SK-N-SH (cell line): ENCODE results near the gene LRMDA. TPM values are rescaled to one million over a fixed set of nuclear protein-coding genes. Genes with fewer than 3 reads are reported as not detected.

Experiments used
- CTCF ChIA-PET: fragments of 300-600, 350-600 bp; formaldehyde crosslinking; extraction: SDS; loops from one replicate; lab custom pipeline; 2021; lab: Yijun Ruan, JAX
- POLR2A ChIA-PET: fragments of 350-600 bp; sonication (Branson Sonifier 250); formaldehyde crosslinking; extraction: SDS; loops from one replicate; lab custom pipeline; 2020; ENCODE audit warnings: antibody characterized with exemption, inconsistent platforms; lab: Yijun Ruan, JAX
- DNase-seq: peaks from one replicate; pipeline ENCODE4 v3.0.0; 2012
- H2AFZ ChIP-seq: fragments of 200-600 bp; sonication (generic); 2 replicates; pipeline ENCODE4 v1.8.1; 2016; ENCODE audit warnings: antibody characterized with exemption, mild to moderate bottlenecking, low read depth
- H3F3A ChIP-seq: fragments of 200-600 bp; sonication (generic); replicated peaks from 2 replicates; pipeline ENCODE3; 2016; ENCODE audit warnings: antibody characterized with exemption, mild to moderate bottlenecking; ENCODE audit not compliant: insufficient read depth
- H3K27ac ChIP-seq, 2 experiments: fragments of 200-500 bp in 1 of 2; fragments of 200-600 bp in 1 of 2; sonication (Bioruptor generic) in 1 of 2; sonication (generic), shearing (Covaris generic) in 1 of 2; 2 replicates each; pipeline versions ENCODE4 v1.5.1 to v1.6.1; 2014 to 2016; ENCODE audit warnings: low read depth in 2 of 2, inconsistent platforms in 1 of 2, low read length in 1 of 2, mild to moderate bottlenecking in 1 of 2, mixed read lengths in 1 of 2
- H3K27me3 ChIP-seq: fragments of 200-600 bp; sonication (generic), shearing (Covaris generic); 2 replicates; pipeline ENCODE4 v1.6.1; 2016; ENCODE audit warnings: mixed run types; ENCODE audit not compliant: insufficient read depth
- H3K36me3 ChIP-seq, 2 experiments: fragments of 200-500 bp in 1 of 2; fragments of 200-600 bp in 1 of 2; sonication (Bioruptor generic) in 1 of 2; sonication (generic) in 1 of 2; replicated peaks in 1 of 2; 2 replicates each; pipeline versions ENCODE3 to v1.5.1; 2014 to 2016; ENCODE audit warnings: low read length in 1 of 2, mild to moderate bottlenecking in 1 of 2; ENCODE audit not compliant: insufficient read depth in 2 of 2, control insufficient read depth in 1 of 2
- H3K4me1 ChIP-seq, 2 experiments: fragments of 200-500 bp in 1 of 2; fragments of 200-600 bp in 1 of 2; sonication (Bioruptor generic) in 1 of 2; sonication (generic), shearing (Covaris generic) in 1 of 2; 2 replicates each; pipeline versions ENCODE4 v1.5.1 to v1.6.1; 2014 to 2016; ENCODE audit warnings: low read depth in 1 of 2, low read length in 1 of 2, mixed run types in 1 of 2; ENCODE audit not compliant: insufficient read depth in 2 of 2, control insufficient read depth in 1 of 2
- H3K4me2 ChIP-seq: fragments of 200-600 bp; sonication (generic), shearing (Covaris generic); 2 replicates; pipeline ENCODE4 v1.6.1; 2017; ENCODE audit warnings: mixed run types
- H3K4me3 ChIP-seq, 2 experiments: fragments of 200-500 bp in 1 of 2; fragments of 200-600 bp in 1 of 2; sonication (Bioruptor generic) in 1 of 2; sonication (generic), shearing (Covaris generic) in 1 of 2; 2 replicates each; pipeline versions ENCODE4 v1.5.1 to v1.8.1; 2014 to 2016; ENCODE audit warnings: low read depth in 2 of 2, inconsistent platforms in 1 of 2, low read length in 1 of 2, mild to moderate bottlenecking in 1 of 2, mixed read lengths in 1 of 2, moderate library complexity in 1 of 2
- H3K79me2 ChIP-seq: fragments of 200-600 bp; sonication (generic); 2 replicates; pipeline ENCODE4 v1.8.1; 2017; ENCODE audit warnings: mild to moderate bottlenecking; ENCODE audit not compliant: insufficient read depth
- H3K9ac ChIP-seq: fragments of 200-600 bp; sonication (generic); 2 replicates; pipeline ENCODE4 v1.6.1; 2017; ENCODE audit warnings: mixed run types
- H3K9me2 ChIP-seq: fragments of 200-600 bp; sonication (generic); 2 replicates; pipeline ENCODE4 v1.6.1; 2017; ENCODE audit warnings: mixed run types
- H3K9me3 ChIP-seq: fragments of 200-600 bp; sonication (generic); 2 replicates; pipeline ENCODE4 v1.6.1; 2017; ENCODE audit warnings: mixed run types, mild to moderate bottlenecking, moderate library complexity
- H4K20me1 ChIP-seq: fragments of 200-600 bp; sonication (generic); 2 replicates; pipeline ENCODE4 v1.6.1; 2017; ENCODE audit warnings: mild to moderate bottlenecking, mixed run types; ENCODE audit not compliant: insufficient read depth
- ELF1 ChIP-seq: IDR thresholded peaks from 2 replicates; pipeline ENCODE4 v1.4.0; 2012
- EP300 ChIP-seq, 2 experiments: IDR thresholded peaks; 2 replicates each; pipeline versions ENCODE4 v1.4.0 to v1.6.1; 2012; ENCODE audit warnings: borderline replicate concordance in 1 of 2, low read depth in 1 of 2, low read length in 1 of 2
- EZH2phosphoT487 ChIP-seq: fragments of 200-600 bp; sonication (generic); IDR thresholded peaks from 2 replicates; pipeline ENCODE4 v1.6.1; 2017; ENCODE audit warnings: low read depth, mixed run types, mild to moderate bottlenecking, antibody characterized with exemption, moderate library complexity, borderline replicate concordance
- FOSL2 ChIP-seq: IDR thresholded peaks from 2 replicates; pipeline ENCODE4 v1.4.0; 2012; ENCODE audit warnings: low read depth, mild to moderate bottlenecking, moderate library complexity, borderline replicate concordance
- FOXM1 ChIP-seq: IDR thresholded peaks from 2 replicates; pipeline ENCODE4 v1.4.0; 2012; ENCODE audit warnings: low read depth, mild to moderate bottlenecking
- GABPA ChIP-seq: IDR thresholded peaks from 2 replicates; pipeline ENCODE4 v1.4.0; 2012; ENCODE audit warnings: low read depth, mild to moderate bottlenecking
- GATA2 ChIP-seq: sonication (generic); formaldehyde crosslinking; IDR thresholded peaks from 2 replicates; pipeline ENCODE4 v1.5.0; 2020; ENCODE audit warnings: mild to moderate bottlenecking, missing genetic modification reagents
- JUND ChIP-seq: IDR thresholded peaks from 2 replicates; pipeline ENCODE4 v1.4.0; 2012
- MEF2A ChIP-seq: IDR thresholded peaks from 2 replicates; pipeline ENCODE4 v1.4.0; 2012; ENCODE audit warnings: low read depth, borderline replicate concordance
- MXI1 ChIP-seq: IDR thresholded peaks from 2 replicates; pipeline ENCODE4 v1.6.1; 2012; ENCODE audit warnings: mild to moderate bottlenecking, low read depth, low read length, improper control_type of control experiment
- NFIC ChIP-seq: IDR thresholded peaks from 2 replicates; pipeline ENCODE4 v1.4.0; 2012; ENCODE audit warnings: borderline replicate concordance
- RAD21 ChIP-seq: IDR thresholded peaks from 2 replicates; pipeline ENCODE4 v1.6.1; 2012; ENCODE audit warnings: mild to moderate bottlenecking, low read length
- RXRA ChIP-seq: IDR thresholded peaks from 2 replicates; pipeline ENCODE4 v1.4.0; 2012; ENCODE audit warnings: low read depth, mild to moderate bottlenecking, borderline replicate concordance
- TAF1 ChIP-seq: IDR thresholded peaks from 2 replicates; pipeline ENCODE4 v1.6.1; 2012; ENCODE audit warnings: low read depth, mild to moderate bottlenecking, low read length, moderate library complexity, borderline replicate concordance
- TCF12 ChIP-seq: IDR thresholded peaks from 2 replicates; pipeline ENCODE4 v1.4.0; 2012
- TEAD4 ChIP-seq: IDR thresholded peaks from 2 replicates; pipeline ENCODE4 v1.4.0; 2012; ENCODE audit warnings: mild to moderate bottlenecking, borderline replicate concordance; ENCODE audit not compliant: insufficient read depth
- YY1 ChIP-seq: IDR thresholded peaks from 2 replicates; pipeline ENCODE4 v1.4.0; 2012; ENCODE audit warnings: low read depth, mild to moderate bottlenecking
- WGBS: methylation state at CpG from one replicate; pipeline ENCODE4 v1.1.6; 2017; ENCODE audit warnings: low lambda C conversion rate; 5-methylcytosine and 5-hydroxymethylcytosine counted together
- polyA plus RNA-seq, 3 experiments: library from polyadenylated mRNA; depleted of rRNA; stranded (reverse); fragments of >200 nt; gene quantifications; 2 replicates each; pipeline ENCODE4 v1.2.3, GENCODE V29; 2012
- TF ChIP-seq, protein P1 (sequence below): IDR thresholded peaks from 2 replicates; pipeline ENCODE4 v1.4.0; 2012; ENCODE audit warnings: low read depth, borderline replicate concordance
- TF ChIP-seq, protein P2 (sequence below): fragments of 200-600 bp; sonication (generic); IDR thresholded peaks from 2 replicates; pipeline ENCODE4 v1.6.1; 2017; ENCODE audit warnings: antibody characterized with exemption, mild to moderate bottlenecking, moderate library complexity
- TF ChIP-seq, protein P3 (sequence below): fragments of 150-350 bp; IDR thresholded peaks from 2 replicates; pipeline ENCODE4 v1.6.1; 2016; ENCODE audit warnings: mild to moderate bottlenecking, low read depth, low read length
- TF ChIP-seq, protein P4 (sequence below): IDR thresholded peaks from 2 replicates; pipeline ENCODE4 v1.4.0; 2012; ENCODE audit warnings: low read depth

Gene LRMDA
- polyA plus RNA-seq, 1 of the 3 experiments (the other 2 are of a cell fraction) = 0.95 TPM

DNA sequence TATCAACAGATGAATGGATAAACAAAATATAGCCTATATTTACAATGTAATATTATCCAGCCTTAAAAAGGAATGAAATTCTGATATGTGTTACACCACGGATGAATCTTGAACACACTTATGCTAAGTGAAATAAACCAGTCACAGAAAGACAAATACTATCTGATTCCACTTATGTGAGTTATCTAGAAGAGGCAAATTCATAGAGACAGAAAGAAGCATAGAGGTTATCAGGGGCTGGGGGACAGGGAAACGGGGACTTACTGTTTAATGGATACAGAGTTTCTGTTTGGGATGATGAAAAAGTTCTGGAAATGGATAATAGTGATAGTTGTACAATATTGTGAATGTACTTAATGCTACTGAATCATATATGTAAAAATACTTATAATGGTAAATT is 329.9 kb downstream of the LRMDA start:
- CTCF ChIA-PET = no interaction called here
- Histone ChIP-seq H4K20me1 (no peaks in the 10 kb centered on the region), H3K4me2 (no peak overlapping the region), H2AFZ (no peak overlapping the region), H3K9me2 (no peaks in the 10 kb centered on the region), H3F3A (no peaks in the 10 kb centered on the region), H3K27me3 (no peaks in the 10 kb centered on the region; the same call in 1 of the 2 replicates), H3K9me3 (no peaks in the 10 kb centered on the region), H3K36me3 (no peaks in the 10 kb centered on the region), H3K4me1 (peaks cover 0 to 3% of the 10 kb centered on the region in 2 experiments; a peak in 1 of 4 replicates), H3K4me3 (no peak overlapping the region), H3K79me2 (no peaks in the 10 kb centered on the region), H3K27ac (no peak overlapping the region), H3K9ac (no peak overlapping the region)
- POLR2A ChIA-PET = no interaction called here
- TF ChIP-seq TEAD4 = no peak
- TF ChIP-seq YY1 = no peak
- peak; percentile 59 for TF ChIP-seq GATA2 (CRISPR knock-in tag)
- WGBS = 66% methylated on average over 2 of the region's 2 CpGs
- no peak for DNase-seq

DNA sequence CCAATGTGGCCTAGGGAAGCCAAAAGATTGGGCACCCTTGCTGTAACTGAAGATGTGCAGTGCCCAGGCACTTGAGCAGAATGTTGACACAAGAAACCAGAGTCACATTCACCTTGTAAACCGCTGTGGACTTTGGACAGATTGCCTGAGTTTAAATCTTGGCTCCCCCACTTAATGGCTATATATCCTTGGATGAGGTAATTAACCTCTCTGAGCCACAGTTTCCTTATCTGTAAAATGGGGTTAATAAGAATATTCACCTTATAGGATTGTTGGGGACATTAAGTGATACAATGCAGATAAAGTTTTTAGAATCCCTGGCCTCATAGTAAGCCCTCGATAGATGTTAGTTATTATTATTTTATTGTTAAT is 331.0 kb downstream of the LRMDA start:
- Histone ChIP-seq H3K4me2 (no peak overlapping the region), H3K4me3 (no peak overlapping the region), H3K9me2 (no peaks in the 10 kb centered on the region), H3K79me2 (no peaks in the 10 kb centered on the region), H3F3A (no peaks in the 10 kb centered on the region), H3K4me1 (peaks cover 0 to 3% of the 10 kb centered on the region in 2 experiments; a peak in 1 of 4 replicates), H3K27me3 (no peaks in the 10 kb centered on the region; the same call in 1 of the 2 replicates), H3K27ac (no peak overlapping the region), H3K9me3 (no peaks in the 10 kb centered on the region), H3K9ac (no peak overlapping the region), H3K36me3 (no peaks in the 10 kb centered on the region), H4K20me1 (no peaks in the 10 kb centered on the region), H2AFZ (no peak overlapping the region)
- TF ChIP-seq ELF1 = no peak
- POLR2A ChIA-PET = no interaction called here
- CTCF ChIA-PET = no interaction called here
- WGBS = 81% methylated on average over 2 of the region's 2 CpGs
- DNase-seq = no peak

DNA sequence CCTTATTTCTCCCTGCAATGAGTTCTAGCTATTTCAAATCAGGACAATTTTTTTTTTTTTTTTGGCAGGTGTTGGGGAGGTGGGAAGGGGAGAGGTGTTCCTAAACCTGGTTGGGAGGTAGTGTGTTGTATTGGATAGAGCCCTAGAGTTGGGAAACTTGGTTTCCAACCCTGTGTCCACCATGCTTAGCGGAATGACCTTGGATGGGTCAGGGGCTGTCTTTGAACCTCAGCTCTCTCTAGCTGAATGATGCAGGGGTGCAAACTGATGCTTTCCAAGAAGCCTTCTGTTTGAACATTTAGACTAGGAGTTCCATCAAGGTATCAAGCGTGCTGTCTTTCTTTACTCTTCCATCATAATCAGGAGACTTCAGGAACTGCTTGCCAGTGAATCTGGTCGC is 332.2 kb downstream of the LRMDA start:
- CTCF ChIA-PET = interaction anchor here (0.7 to 1.0 kb wide), 3 partner anchors 11 to 26 kb away, joined by 3 read pairs; no protein-coding TSS in a partner anchor
- Histone ChIP-seq H3K9me3 (no peaks in the 10 kb centered on the region), H3K36me3 (no peaks in the 10 kb centered on the region), H3K79me2 (no peaks in the 10 kb centered on the region), H2AFZ (no peak overlapping the region), H3F3A (no peaks in the 10 kb centered on the region), H3K9me2 (no peaks in the 10 kb centered on the region), H3K9ac (no peak overlapping the region), H3K27ac (no peak overlapping the region), H3K4me2 (no peak overlapping the region), H3K4me1 (peaks cover 0 to 3% of the 10 kb centered on the region in 2 experiments; a peak in 1 of 4 replicates), H4K20me1 (no peaks in the 10 kb centered on the region), H3K4me3 (no peak overlapping the region), H3K27me3 (no peaks in the 10 kb centered on the region)
- WGBS = 85% methylated on average over 3 of the region's 3 CpGs
- no peak for DNase-seq
- no peak for TF ChIP-seq EP300 (IDR thresholded peaks at IDR 0.05; ENCODE audit: borderline replicate concordance in 1 of 2, low read depth in 1 of 2, low read length in 1 of 2)
- TF ChIP-seq FOXM1 = no peak
- TF ChIP-seq, protein P1, sequence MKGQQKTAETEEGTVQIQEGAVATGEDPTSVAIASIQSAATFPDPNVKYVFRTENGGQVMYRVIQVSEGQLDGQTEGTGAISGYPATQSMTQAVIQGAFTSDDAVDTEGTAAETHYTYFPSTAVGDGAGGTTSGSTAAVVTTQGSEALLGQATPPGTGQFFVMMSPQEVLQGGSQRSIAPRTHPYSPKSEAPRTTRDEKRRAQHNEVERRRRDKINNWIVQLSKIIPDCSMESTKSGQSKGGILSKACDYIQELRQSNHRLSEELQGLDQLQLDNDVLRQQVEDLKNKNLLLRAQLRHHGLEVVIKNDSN = no peak
- no peak for TF ChIP-seq RAD21
- TF ChIP-seq TEAD4 = no peak
- TF ChIP-seq, protein P2, sequence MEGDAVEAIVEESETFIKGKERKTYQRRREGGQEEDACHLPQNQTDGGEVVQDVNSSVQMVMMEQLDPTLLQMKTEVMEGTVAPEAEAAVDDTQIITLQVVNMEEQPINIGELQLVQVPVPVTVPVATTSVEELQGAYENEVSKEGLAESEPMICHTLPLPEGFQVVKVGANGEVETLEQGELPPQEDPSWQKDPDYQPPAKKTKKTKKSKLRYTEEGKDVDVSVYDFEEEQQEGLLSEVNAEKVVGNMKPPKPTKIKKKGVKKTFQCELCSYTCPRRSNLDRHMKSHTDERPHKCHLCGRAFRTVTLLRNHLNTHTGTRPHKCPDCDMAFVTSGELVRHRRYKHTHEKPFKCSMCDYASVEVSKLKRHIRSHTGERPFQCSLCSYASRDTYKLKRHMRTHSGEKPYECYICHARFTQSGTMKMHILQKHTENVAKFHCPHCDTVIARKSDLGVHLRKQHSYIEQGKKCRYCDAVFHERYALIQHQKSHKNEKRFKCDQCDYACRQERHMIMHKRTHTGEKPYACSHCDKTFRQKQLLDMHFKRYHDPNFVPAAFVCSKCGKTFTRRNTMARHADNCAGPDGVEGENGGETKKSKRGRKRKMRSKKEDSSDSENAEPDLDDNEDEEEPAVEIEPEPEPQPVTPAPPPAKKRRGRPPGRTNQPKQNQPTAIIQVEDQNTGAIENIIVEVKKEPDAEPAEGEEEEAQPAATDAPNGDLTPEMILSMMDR = no peak
- TF ChIP-seq NFIC = no peak
- no peak for TF ChIP-seq MXI1
- no peak for TF ChIP-seq YY1
- TF ChIP-seq, protein P3, sequence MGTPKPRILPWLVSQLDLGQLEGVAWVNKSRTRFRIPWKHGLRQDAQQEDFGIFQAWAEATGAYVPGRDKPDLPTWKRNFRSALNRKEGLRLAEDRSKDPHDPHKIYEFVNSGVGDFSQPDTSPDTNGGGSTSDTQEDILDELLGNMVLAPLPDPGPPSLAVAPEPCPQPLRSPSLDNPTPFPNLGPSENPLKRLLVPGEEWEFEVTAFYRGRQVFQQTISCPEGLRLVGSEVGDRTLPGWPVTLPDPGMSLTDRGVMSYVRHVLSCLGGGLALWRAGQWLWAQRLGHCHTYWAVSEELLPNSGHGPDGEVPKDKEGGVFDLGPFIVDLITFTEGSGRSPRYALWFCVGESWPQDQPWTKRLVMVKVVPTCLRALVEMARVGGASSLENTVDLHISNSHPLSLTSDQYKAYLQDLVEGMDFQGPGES = no peak
- TF ChIP-seq FOSL2 = no peak
- no peak for TF ChIP-seq RXRA
- no peak for TF ChIP-seq GATA2 (CRISPR knock-in tag)
- TF ChIP-seq TCF12 = no peak
- no peak for TF ChIP-seq EZH2phosphoT487
- no peak for TF ChIP-seq TAF1
- TF ChIP-seq MEF2A = no peak
- TF ChIP-seq, protein P4, sequence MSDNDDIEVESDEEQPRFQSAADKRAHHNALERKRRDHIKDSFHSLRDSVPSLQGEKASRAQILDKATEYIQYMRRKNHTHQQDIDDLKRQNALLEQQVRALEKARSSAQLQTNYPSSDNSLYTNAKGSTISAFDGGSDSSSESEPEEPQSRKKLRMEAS = no peak
- no peak for TF ChIP-seq GABPA
- no peak for TF ChIP-seq JUND
- POLR2A ChIA-PET = no interaction called here
